Calu3 (cell line): ENCODE measurements around the gene MMP23B. TPM values are rescaled to one million over a fixed set of nuclear protein-coding genes. Genes with fewer than 3 reads are reported as not detected.

Source experiments
- BruUV-seq: library from RNA; stranded (reverse); fragments of 400-500 nt; replicated peaks from 2 replicates; lab custom pipeline; 2021; lab: Mats Ljungman, UMichigan
- CTCF ChIA-PET: fragments of 300-600 bp; sonication (Branson Sonifier 250); formaldehyde crosslinking; loops from one replicate; lab custom pipeline; 2022; ENCODE audit warnings: antibody characterized with exemption; lab: Charles Lee
- DNase-seq: peaks from one replicate; pipeline ENCODE4 v3.0.0; 2022
- H3K27ac Mint-ChIP-seq: one replicate; pipeline ENCODE4 v1.8.0; 2022; ENCODE audit warnings: mixed read lengths; ENCODE audit not compliant: unreplicated experiment
- H3K27me3 Mint-ChIP-seq: one replicate; pipeline ENCODE4 v1.8.0; 2022; ENCODE audit warnings: mixed read lengths; ENCODE audit not compliant: unreplicated experiment
- H3K36me3 Mint-ChIP-seq: one replicate; pipeline ENCODE4 v1.8.0; 2022; ENCODE audit warnings: mild to moderate bottlenecking, moderate library complexity, mixed read lengths; ENCODE audit not compliant: insufficient read depth, unreplicated experiment
- H3K4me1 Mint-ChIP-seq: one replicate; pipeline ENCODE4 v1.8.0; 2022; ENCODE audit warnings: mild to moderate bottlenecking, low read depth, mixed read lengths; ENCODE audit not compliant: unreplicated experiment
- H3K4me3 Mint-ChIP-seq: one replicate; pipeline ENCODE4 v1.8.0; 2022; ENCODE audit warnings: mild to moderate bottlenecking, low read depth, moderate library complexity, mixed read lengths; ENCODE audit not compliant: unreplicated experiment
- H3K9me3 Mint-ChIP-seq: one replicate; pipeline ENCODE4 v1.8.0; 2022; ENCODE audit warnings: low read depth, mixed read lengths; ENCODE audit not compliant: unreplicated experiment
- intact Hi-C: fragments of 100-400 bp; cut with micrococcal nuclease; formaldehyde crosslinking; loops from one replicate; pipeline ENCODE4 v1.10.0; 2022; ENCODE audit not compliant: unreplicated experiment
- total RNA-seq: library from RNA; stranded (reverse); gene quantifications from 2 replicates; pipeline ENCODE4 v1.2.3, GENCODE V29; 2022
- TF ChIP-seq, protein P1 (sequence below): fragments of 200-600 bp; IDR thresholded peaks from one replicate; pipeline ENCODE4 v1.8.0; 2022; ENCODE audit warnings: antibody characterized with exemption; ENCODE audit not compliant: unreplicated experiment

MMP23B gene
- total RNA-seq, 1 experiment from 2014 or later: 1.9 TPM

GRCh38 chr1:1605034-1605591 lies 26.9 kb upstream of the MMP23B start:
- TF ChIP-seq, protein P1, sequence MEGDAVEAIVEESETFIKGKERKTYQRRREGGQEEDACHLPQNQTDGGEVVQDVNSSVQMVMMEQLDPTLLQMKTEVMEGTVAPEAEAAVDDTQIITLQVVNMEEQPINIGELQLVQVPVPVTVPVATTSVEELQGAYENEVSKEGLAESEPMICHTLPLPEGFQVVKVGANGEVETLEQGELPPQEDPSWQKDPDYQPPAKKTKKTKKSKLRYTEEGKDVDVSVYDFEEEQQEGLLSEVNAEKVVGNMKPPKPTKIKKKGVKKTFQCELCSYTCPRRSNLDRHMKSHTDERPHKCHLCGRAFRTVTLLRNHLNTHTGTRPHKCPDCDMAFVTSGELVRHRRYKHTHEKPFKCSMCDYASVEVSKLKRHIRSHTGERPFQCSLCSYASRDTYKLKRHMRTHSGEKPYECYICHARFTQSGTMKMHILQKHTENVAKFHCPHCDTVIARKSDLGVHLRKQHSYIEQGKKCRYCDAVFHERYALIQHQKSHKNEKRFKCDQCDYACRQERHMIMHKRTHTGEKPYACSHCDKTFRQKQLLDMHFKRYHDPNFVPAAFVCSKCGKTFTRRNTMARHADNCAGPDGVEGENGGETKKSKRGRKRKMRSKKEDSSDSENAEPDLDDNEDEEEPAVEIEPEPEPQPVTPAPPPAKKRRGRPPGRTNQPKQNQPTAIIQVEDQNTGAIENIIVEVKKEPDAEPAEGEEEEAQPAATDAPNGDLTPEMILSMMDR: no peak
- DNase-seq: no peak
- intact Hi-C loops: no loop called here
- CTCF ChIA-PET: no interaction called here
- BruUV-seq: no TSS peak
- Mint-ChIP-seq H3K36me3 (peaks cover 7% of the 10 kb centered on the region), H3K4me3 (no peak overlapping the region), H3K27ac (no peak overlapping the region), H3K27me3 (peaks cover 17% of the 10 kb centered on the region), H3K9me3 (no peaks in the 10 kb centered on the region), H3K4me1 (no peaks in the 10 kb centered on the region)

DNA sequence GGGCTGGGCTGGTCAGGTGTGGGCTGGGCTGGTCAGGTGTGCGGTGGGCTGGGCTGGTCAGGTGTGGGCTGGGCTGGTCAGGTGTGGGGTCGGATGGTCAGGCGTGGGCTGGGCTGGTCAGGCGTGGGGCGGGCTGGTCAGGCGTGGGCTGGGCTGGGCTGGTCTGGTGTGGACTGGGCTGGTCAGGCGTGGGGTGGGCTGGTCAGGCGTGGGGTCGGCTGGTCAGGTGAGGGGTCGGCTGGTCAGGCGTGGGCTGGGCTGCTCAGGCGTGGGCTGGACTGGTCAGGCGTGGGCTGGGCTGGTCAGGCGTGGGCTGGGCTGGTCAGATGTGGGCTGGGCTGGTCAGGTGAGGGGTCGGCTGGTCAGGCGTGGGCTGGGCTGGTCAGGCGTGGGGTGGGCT lies 26.2 kb upstream of the MMP23B start:
- H3K27ac Mint-ChIP-seq: no peak overlapping the region
- H3K36me3 Mint-ChIP-seq: peaks cover 6% of the 10 kb centered on the region
- peaks cover 23% of the 10 kb centered on the region for H3K27me3 Mint-ChIP-seq
- no peaks in the 10 kb centered on the region for H3K4me1 Mint-ChIP-seq
- H3K9me3 Mint-ChIP-seq: no peaks in the 10 kb centered on the region
- TF ChIP-seq, protein P1: no peak
- BruUV-seq: no TSS peak
- CTCF ChIA-PET: no interaction called here
- H3K4me3 Mint-ChIP-seq: no peak overlapping the region
- DNase-seq: no peak
- intact Hi-C loops: no loop called here

- CTCF ChIA-PET: no interaction called here
- H3K4me1 Mint-ChIP-seq: no peaks in the 10 kb centered on the region
- intact Hi-C loops: no loop called here
- BruUV-seq: no TSS peak
- H3K36me3 Mint-ChIP-seq: peaks cover 4% of the 10 kb centered on the region
- no peak for DNase-seq
- H3K27me3 Mint-ChIP-seq: peaks cover 28% of the 10 kb centered on the region
- TF ChIP-seq, protein P1: no peak
- H3K4me3 Mint-ChIP-seq: no peak overlapping the region
- H3K9me3 Mint-ChIP-seq: no peaks in the 10 kb centered on the region
- no peak overlapping the region for H3K27ac Mint-ChIP-seq
Observed at GRCh38 chr1:1606232-1606631, 25.7 kb upstream of the MMP23B start.

GRCh38 chr1:1609822-1610485 lies 22.0 kb upstream of the MMP23B start:
- H3K4me3 Mint-ChIP-seq: no peak overlapping the region
- H3K9me3 Mint-ChIP-seq: no peaks in the 10 kb centered on the region
- CTCF ChIA-PET: no interaction called here
- TF ChIP-seq, protein P1: no peak
- H3K36me3 Mint-ChIP-seq: peaks cover 9% of the 10 kb centered on the region
- H3K4me1 Mint-ChIP-seq: peaks cover 16% of the 10 kb centered on the region
- intact Hi-C loops: no loop called here
- H3K27ac Mint-ChIP-seq: no peak overlapping the region
- no TSS peak for BruUV-seq
- H3K27me3 Mint-ChIP-seq: peaks cover 13% of the 10 kb centered on the region
- DNase-seq: no peak
